Mesenchymal stem cell (in vitro differentiated cells and primary cell): ENCODE results near the gene ITGB8.

Experiments used
- DNase-seq: peaks from one replicate; pipeline ENCODE4 v3.0.0-alpha.2; 2013
- H2AFZ ChIP-seq: one replicate; pipeline ENCODE4 v1.6.1; 2013; ENCODE audit warnings: low read depth, mild to moderate bottlenecking, control low read depth, inconsistent platforms, low read length, moderate library complexity
- H2AK5ac ChIP-seq: 2 replicates; pipeline ENCODE4 v1.6.1; 2013; ENCODE audit warnings: low read length, moderate library complexity, mild to moderate bottlenecking, inconsistent platforms; ENCODE audit not compliant: severe bottlenecking
- H2BK120ac ChIP-seq: one replicate; pipeline ENCODE4 v1.6.1; 2013; ENCODE audit warnings: low read depth, mild to moderate bottlenecking, inconsistent platforms, low read length, moderate library complexity
- H2BK12ac ChIP-seq, 2 experiments: one replicate each; pipeline ENCODE4 v1.6.1; 2013; ENCODE audit warnings: inconsistent platforms in 2 of 2, low read length in 2 of 2, mild to moderate bottlenecking in 2 of 2, moderate library complexity in 2 of 2, control low read depth in 1 of 2
- H2BK15ac ChIP-seq: one replicate; pipeline ENCODE4 v1.6.1; 2013; ENCODE audit warnings: mild to moderate bottlenecking, low read depth, inconsistent platforms; ENCODE audit not compliant: poor library complexity, severe bottlenecking
- H2BK5ac ChIP-seq: 2 replicates; pipeline ENCODE4 v1.6.1; 2013; ENCODE audit warnings: low read depth, mild to moderate bottlenecking, low read length, control low read depth, inconsistent platforms; ENCODE audit not compliant: poor library complexity, severe bottlenecking
- H3K14ac ChIP-seq, 2 experiments: one replicate each; pipeline ENCODE4 v1.6.1; 2013; ENCODE audit warnings: inconsistent platforms in 2 of 2, low read length in 2 of 2, control low read depth in 1 of 2, mild to moderate bottlenecking in 1 of 2, moderate library complexity in 1 of 2
- H3K18ac ChIP-seq, 2 experiments: one replicate each; pipeline ENCODE4 v1.6.1; 2013; ENCODE audit warnings: inconsistent platforms in 2 of 2, low read length in 2 of 2, control low read depth in 1 of 2, low read depth in 1 of 2, mild to moderate bottlenecking in 1 of 2
- H3K23ac ChIP-seq, 2 experiments: one replicate each; pipeline ENCODE4 v1.6.1; 2013; ENCODE audit warnings: inconsistent platforms in 2 of 2, low read length in 2 of 2, mild to moderate bottlenecking in 2 of 2, moderate library complexity in 2 of 2, control low read depth in 1 of 2
- H3K27ac ChIP-seq: 2 replicates; pipeline ENCODE4 v1.5.1; 2013; ENCODE audit warnings: mild to moderate bottlenecking, moderate library complexity, low read length, control low read depth, inconsistent platforms; ENCODE audit not compliant: poor library complexity, severe bottlenecking
- H3K27me3 ChIP-seq, 2 experiments: 2 replicates each; pipeline versions ENCODE4 v1.6.1 to v1.7.0; 2013; ENCODE audit warnings: low read length in 2 of 2, mild to moderate bottlenecking in 2 of 2, moderate library complexity in 2 of 2, control low read depth in 1 of 2, inconsistent platforms in 1 of 2; ENCODE audit not compliant: control insufficient read depth in 1 of 2, insufficient read depth in 1 of 2
- H3K36me3 ChIP-seq, 2 experiments: 2 replicates each; pipeline versions ENCODE4 v1.6.1 to v1.7.0; 2013; ENCODE audit warnings: low read length in 2 of 2, control low read depth in 1 of 2, inconsistent platforms in 1 of 2, low read depth in 1 of 2, mild to moderate bottlenecking in 1 of 2; ENCODE audit not compliant: insufficient read depth in 2 of 2, control insufficient read depth in 1 of 2
- H3K4ac ChIP-seq, 2 experiments: one replicate each; pipeline ENCODE4 v1.6.1; 2013; ENCODE audit warnings: inconsistent platforms in 2 of 2, low read length in 2 of 2, mild to moderate bottlenecking in 2 of 2, moderate library complexity in 2 of 2, control low read depth in 1 of 2, low read depth in 1 of 2
- H3K4me1 ChIP-seq: 2 replicates; pipeline ENCODE4 v1.6.1; 2013; ENCODE audit warnings: low read depth, low read length, control low read depth; ENCODE audit not compliant: control insufficient read depth, insufficient read depth
- H3K4me2 ChIP-seq: 2 replicates; pipeline ENCODE4 v1.6.1; 2013; ENCODE audit warnings: low read length, mild to moderate bottlenecking, inconsistent platforms; ENCODE audit not compliant: poor library complexity, severe bottlenecking
- H3K4me3 ChIP-seq, 2 experiments: 2 replicates each; pipeline versions ENCODE4 v1.5.1 to v1.7.0; 2013; ENCODE audit warnings: low read length in 2 of 2, mild to moderate bottlenecking in 2 of 2, control low read depth in 1 of 2, low read depth in 1 of 2; ENCODE audit not compliant: insufficient read depth in 1 of 2
- H3K79me1 ChIP-seq: replicated peaks from 2 replicates; pipeline ENCODE4 v1.6.1; 2013; ENCODE audit warnings: mild to moderate bottlenecking, control low read depth, low read length, inconsistent platforms; ENCODE audit not compliant: poor library complexity, severe bottlenecking
- H3K9ac ChIP-seq: 2 replicates; pipeline ENCODE4 v1.7.0; 2013; ENCODE audit warnings: mild to moderate bottlenecking, low read length, moderate library complexity
- H3K9me3 ChIP-seq: 2 replicates; pipeline ENCODE4 v1.7.0; 2013; ENCODE audit warnings: mild to moderate bottlenecking, low read length; ENCODE audit not compliant: control insufficient read depth
- H4K8ac ChIP-seq: one replicate; pipeline ENCODE4 v1.6.1; 2013; ENCODE audit warnings: inconsistent platforms, mild to moderate bottlenecking, low read length, moderate library complexity
- H4K91ac ChIP-seq: one replicate; pipeline ENCODE4 v1.6.1; 2013; ENCODE audit warnings: mild to moderate bottlenecking, low read length, inconsistent platforms
- WGBS: methylation state at CpG from one replicate; pipeline ENCODE4 v1.1.7; 2013; ENCODE audit warnings: mixed read lengths; 5-methylcytosine and 5-hydroxymethylcytosine counted together

Gene ITGB8

GRCh38 chr7:20376796-20377195 lies 46.1 kb downstream of the ITGB8 start:
- Histone ChIP-seq H3K4me1 (no peaks in the 10 kb centered on the region), H3K4ac (no peak overlapping the region), H3K9ac (no peak overlapping the region), H2BK5ac (no peak overlapping the region), H2BK120ac (no peak overlapping the region), H2BK12ac (no peak overlapping the region), H3K4me2 (no peak overlapping the region), H3K27ac (no peak overlapping the region), H3K14ac (no peak overlapping the region), H3K23ac (no peak overlapping the region), H3K36me3 (peaks cover 12 to 38% of the 10 kb centered on the region in 2 experiments), H3K27me3 (no peaks in the 10 kb centered on the region), H2BK15ac (no peak overlapping the region), H4K8ac (no peak overlapping the region), H3K79me1 (peaks cover 9% of the 10 kb centered on the region), H4K91ac (no peak overlapping the region), H3K9me3 (no peaks in the 10 kb centered on the region), H2AK5ac (no peak overlapping the region), H3K18ac (no peak overlapping the region), H3K4me3 (no peak overlapping the region), H2AFZ (no peak overlapping the region)
- no peak for DNase-seq
- 87% methylated on average over 6 of the region's 6 CpGs for WGBS

GRCh38 chr7:20381406-20382034 lies 50.8 kb downstream of the ITGB8 start:
- Histone ChIP-seq H3K27ac (no peak overlapping the region), H3K36me3 (peaks cover 9 to 51% of the 10 kb centered on the region in 2 experiments)
- WGBS = 97% methylated on average over 11 of the region's 17 CpGs

GRCh38 chr7:20383351-20383750 lies 52.7 kb downstream of the ITGB8 start:
- Histone ChIP-seq H3K23ac (no peak overlapping the region), H3K36me3 (peaks cover 3 to 58% of the 10 kb centered on the region in 2 experiments), H2AK5ac (no peak overlapping the region), H2BK5ac (no peak overlapping the region), H3K27me3 (no peaks in the 10 kb centered on the region), H3K14ac (no peak overlapping the region), H3K27ac (peak overlapping the region; percentile 18), H3K79me1 (peaks cover 6% of the 10 kb centered on the region), H3K18ac (no peak overlapping the region), H2BK15ac (no peak overlapping the region), H2BK12ac (no peak overlapping the region), H3K9me3 (no peaks in the 10 kb centered on the region), H4K8ac (no peak overlapping the region), H3K4me3 (no peak overlapping the region), H3K4ac (no peak overlapping the region), H2BK120ac (no peak overlapping the region), H3K9ac (no peak overlapping the region), H3K4me1 (peaks cover 3% of the 10 kb centered on the region), H4K91ac (no peak overlapping the region), H3K4me2 (no peak overlapping the region), H2AFZ (no peak overlapping the region)
- DNase-seq = no peak

More at GRCh38 chr7:20381406-20382034, 50.8 kb downstream of the ITGB8 start:
- Histone ChIP-seq H3K4me2 (no peak overlapping the region), H2BK120ac (no peak overlapping the region), H3K14ac (no peak overlapping the region), H3K23ac (no peak overlapping the region), H3K79me1 (peaks cover 2% of the 10 kb centered on the region), H3K18ac (no peak overlapping the region), H3K4me3 (no peak overlapping the region), H3K4ac (no peak overlapping the region), H3K9ac (no peak overlapping the region), H3K4me1 (no peaks in the 10 kb centered on the region), H2BK15ac (no peak overlapping the region), H2AFZ (no peak overlapping the region), H2BK12ac (no peak overlapping the region), H2AK5ac (no peak overlapping the region), H2BK5ac (no peak overlapping the region), H4K91ac (no peak overlapping the region), H3K27me3 (no peaks in the 10 kb centered on the region), H4K8ac (no peak overlapping the region), H3K9me3 (no peaks in the 10 kb centered on the region)
- DNase-seq = no peak

- Histone ChIP-seq H2BK12ac (no peak overlapping the region), H2AK5ac (no peak overlapping the region), H3K9me3 (no peaks in the 10 kb centered on the region), H3K9ac (no peak overlapping the region), H4K91ac (no peak overlapping the region), H3K23ac (no peak overlapping the region), H2BK120ac (no peak overlapping the region), H3K4me1 (peaks cover 3% of the 10 kb centered on the region), H3K4me2 (no peak overlapping the region), H2BK15ac (no peak overlapping the region), H3K79me1 (peaks cover 6% of the 10 kb centered on the region), H3K36me3 (peaks cover 3 to 63% of the 10 kb centered on the region in 2 experiments), H3K18ac (no peak overlapping the region), H3K14ac (no peak overlapping the region), H3K27ac (peak overlapping the region; percentile 77), H2AFZ (no peak overlapping the region), H2BK5ac (no peak overlapping the region), H3K4me3 (no peak overlapping the region), H3K4ac (no peak overlapping the region), H4K8ac (no peak overlapping the region), H3K27me3 (no peaks in the 10 kb centered on the region)
- DNase-seq = peak; percentile 15
- no CpG with 5 or more reads among the region's 1 CpG for WGBS
Measured at GRCh38 chr7:20385126-20385525, 54.4 kb downstream of the ITGB8 start.
